Ovary (tissue), 3 donors: ENCODE results near the gene CARD9.

Source experiments
- EP300 ChIP-seq: sonication (generic); formaldehyde crosslinking; IDR thresholded peaks from one replicate; pipeline ENCODE4 v1.6.1; 2017; ENCODE audit warnings: antibody characterized with exemption
- POLR2A ChIP-seq: fragments of 450-650 bp; IDR thresholded peaks from one replicate; pipeline ENCODE4 v1.6.1; 2017; ENCODE audit warnings: antibody characterized with exemption, mild to moderate bottlenecking, moderate library complexity
- TF ChIP-seq, protein P1 (sequence below), 3 donors: fragments of 450-650 bp in 2 of 3; fragments of 200-600 bp in 1 of 3; IDR thresholded peaks; one replicate each; pipeline versions ENCODE4 v1.5.1 to v1.8.0; 2016 to 2022; ENCODE audit warnings: antibody characterized with exemption in 3 of 3, mild to moderate bottlenecking in 1 of 3
- donor health status: DM: no; HTN: no; CAD: no.

DNA sequence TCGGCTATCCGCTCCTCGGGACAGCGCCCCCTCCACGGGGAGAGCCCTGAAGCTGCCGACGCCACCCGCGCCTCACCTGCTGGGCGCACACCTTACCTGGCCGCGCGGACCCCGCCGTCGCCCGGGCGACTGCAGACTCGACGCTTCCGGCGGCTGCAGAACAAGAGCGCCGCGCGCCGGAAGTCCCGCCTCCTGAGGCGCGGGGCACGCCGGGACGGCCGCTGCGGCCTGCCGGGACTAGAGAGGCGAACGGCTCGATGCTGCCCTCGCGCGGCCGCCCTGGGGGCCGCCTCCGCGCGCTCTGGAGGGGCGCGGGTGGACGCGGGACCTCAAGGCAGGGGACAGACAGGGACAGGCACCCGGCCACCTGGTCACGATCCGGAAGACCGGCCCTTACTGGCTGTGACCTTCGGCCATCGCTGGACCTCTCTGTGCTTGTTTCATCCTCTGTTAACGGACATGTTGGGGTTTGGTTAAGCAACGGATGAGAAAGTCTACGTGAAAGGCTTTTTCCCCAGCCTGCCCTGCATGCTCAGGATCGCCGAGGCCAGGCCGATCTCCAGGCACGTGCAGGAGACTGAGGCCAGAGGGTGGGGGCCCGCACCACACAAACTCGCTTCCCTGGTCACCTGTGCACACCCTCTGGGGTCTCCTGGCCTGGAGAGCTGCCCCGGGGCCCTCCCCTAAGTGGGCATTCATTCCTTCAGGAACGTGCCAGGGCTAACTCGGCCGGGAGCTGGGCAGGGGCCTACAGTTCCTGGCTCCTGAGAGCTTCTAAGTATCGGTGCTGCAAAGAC is 26.8 kb upstream of the CARD9 start, which contains the start of gene SNAPC4:
- TF ChIP-seq, protein P1, sequence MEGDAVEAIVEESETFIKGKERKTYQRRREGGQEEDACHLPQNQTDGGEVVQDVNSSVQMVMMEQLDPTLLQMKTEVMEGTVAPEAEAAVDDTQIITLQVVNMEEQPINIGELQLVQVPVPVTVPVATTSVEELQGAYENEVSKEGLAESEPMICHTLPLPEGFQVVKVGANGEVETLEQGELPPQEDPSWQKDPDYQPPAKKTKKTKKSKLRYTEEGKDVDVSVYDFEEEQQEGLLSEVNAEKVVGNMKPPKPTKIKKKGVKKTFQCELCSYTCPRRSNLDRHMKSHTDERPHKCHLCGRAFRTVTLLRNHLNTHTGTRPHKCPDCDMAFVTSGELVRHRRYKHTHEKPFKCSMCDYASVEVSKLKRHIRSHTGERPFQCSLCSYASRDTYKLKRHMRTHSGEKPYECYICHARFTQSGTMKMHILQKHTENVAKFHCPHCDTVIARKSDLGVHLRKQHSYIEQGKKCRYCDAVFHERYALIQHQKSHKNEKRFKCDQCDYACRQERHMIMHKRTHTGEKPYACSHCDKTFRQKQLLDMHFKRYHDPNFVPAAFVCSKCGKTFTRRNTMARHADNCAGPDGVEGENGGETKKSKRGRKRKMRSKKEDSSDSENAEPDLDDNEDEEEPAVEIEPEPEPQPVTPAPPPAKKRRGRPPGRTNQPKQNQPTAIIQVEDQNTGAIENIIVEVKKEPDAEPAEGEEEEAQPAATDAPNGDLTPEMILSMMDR (IDR thresholded peaks at IDR 0.05): peak; percentile 90 to 96 (median 92)
- TF ChIP-seq POLR2A (no peak), EP300 (no peak)
